SIG-M5 treated with dmso at 0.1 percent for 504 hours (cell line): ENCODE results near the gene RNFT2.

ENCODE experiments used
- DNase-seq: peaks from one replicate; lab custom pipeline; 2025; ENCODE audit not compliant: unreplicated experiment; lab: John Stamatoyannopoulos, UW

The RNFT2 gene

GRCh38 chr12:116874324-116874995, 136.3 kb downstream of the RNFT2 start:
- DNase-seq = no peak

GRCh38 chr12:116876151-116876869, 138.2 kb downstream of the RNFT2 start:
- DNase-seq = no peak

GRCh38 chr12:116878567-116879508, 140.7 kb downstream of the RNFT2 start:
- no peak for DNase-seq

- no peak for DNase-seq
Observed at GRCh38 chr12:116879509-116880212, 141.5 kb downstream of the RNFT2 start.

GRCh38 chr12:116880213-116880816, 142.2 kb downstream of the RNFT2 start:
- DNase-seq = no peak

GRCh38 chr12:116880817-116881324, 142.8 kb downstream of the RNFT2 start:
- DNase-seq = no peak

GRCh38 chr12:116881325-116881876, 143.3 kb downstream of the RNFT2 start, which contains the start of gene HRK:
HRK (minus strand) TSS chr12:116881441; CDS start chr12:116881307, 134 bp downstream.
- DNase-seq = no peak

GRCh38 chr12:116881877-116882507, 143.9 kb downstream of the RNFT2 start:
- no peak for DNase-seq

GRCh38 chr12:116882742-116883141, 144.6 kb downstream of the RNFT2 start:
- no peak for DNase-seq

GRCh38 chr12:116884871-116885270, 146.8 kb downstream of the RNFT2 start:
- DNase-seq = peak; percentile 32

GRCh38 chr12:116885491-116885890, 147.4 kb downstream of the RNFT2 start:
- peak; percentile 94 for DNase-seq

GRCh38 chr12:116887244-116887643, 149.1 kb downstream of the RNFT2 start:
- no peak for DNase-seq

- no peak for DNase-seq
Observed at GRCh38 chr12:116887897-116888296, 149.8 kb downstream of the RNFT2 start.

GRCh38 chr12:116890330-116890729, 152.2 kb downstream of the RNFT2 start:
- no peak for DNase-seq

GRCh38 chr12:116891019-116891418, 152.9 kb downstream of the RNFT2 start:
- no peak for DNase-seq

- DNase-seq = no peak
Observed at GRCh38 chr12:116892349-116893140, 154.4 kb downstream of the RNFT2 start.

GRCh38 chr12:116894913-116895312, 156.8 kb downstream of the RNFT2 start:
- DNase-seq = no peak

GRCh38 chr12:116896411-116896924, 158.4 kb downstream of the RNFT2 start:
- DNase-seq = no peak
